IPS DF 4.7 (cell line): Measurements from ENCODE around the gene TNPO2.
A peak's percentile ranks its signal among the peaks of the same experiment; 100 is the strongest.
"Not testable (repeated sequence)": the region's sequence is repeated elsewhere in the genome, so short reads cannot be mapped to it uniquely, and the experiment has no call there.

ENCODE experiments used
- DNase-seq: peaks from one replicate; pipeline ENCODE4 v3.0.0-alpha.2; 2013; ENCODE audit warnings: low spot score; ENCODE audit errors: extremely low read depth

Gene TNPO2

GRCh38 chr19:12706332-12706718 is 17.4 kb downstream of the TNPO2 start:
- no peak for DNase-seq

GRCh38 chr19:12705654-12706331 is 17.9 kb downstream of the TNPO2 start:
- no peak for DNase-seq

- no peak for DNase-seq
Measured at GRCh38 chr19:12705169-12705568, 18.6 kb downstream of the TNPO2 start.

GRCh38 chr19:12703046-12703445 is 20.7 kb downstream of the TNPO2 start:
- DNase-seq: peak; percentile 87

- no peak for DNase-seq
Measured at GRCh38 chr19:12701596-12702282, 22.0 kb downstream of the TNPO2 start.

- DNase-seq: no peak
Measured at GRCh38 chr19:12698138-12698537, 25.6 kb downstream of the TNPO2 start.

GRCh38 chr19:12697425-12697824 is 26.3 kb downstream of the TNPO2 start:
- DNase-seq: not testable (repeated sequence)

GRCh38 chr19:12696366-12697335 is 27.1 kb downstream of the TNPO2 start, which contains the start of gene FBXW9:
FBXW9 (minus strand) TSS chr19:12696631; CDS start chr19:12696581, 50 bp downstream.
- DNase-seq: peak; percentile 78

GRCh38 chr19:12695997-12696365 is 27.8 kb downstream of the TNPO2 start:
- no peak for DNase-seq

GRCh38 chr19:12695514-12695913 is 28.2 kb downstream of the TNPO2 start:
- DNase-seq: no peak

GRCh38 chr19:12695096-12695495 is 28.6 kb downstream of the TNPO2 start:
- no peak for DNase-seq

GRCh38 chr19:12694641-12695040 is 29.1 kb downstream of the TNPO2 start:
- no peak for DNase-seq

GRCh38 chr19:12692960-12693359 is 30.8 kb downstream of the TNPO2 start:
- no peak for DNase-seq

GRCh38 chr19:12689581-12690216 is 34.0 kb downstream of the TNPO2 start:
- no peak for DNase-seq

GRCh38 chr19:12689012-12689411 is 34.7 kb downstream of the TNPO2 start:
- DNase-seq: no peak

GRCh38 chr19:12687496-12688196 is 36.1 kb downstream of the TNPO2 start, which contains the start of gene GNG14:
GNG14 (plus strand) TSS chr19:12687998; CDS start chr19:12688049, 51 bp downstream.
- no peak for DNase-seq

GRCh38 chr19:12685831-12686230 is 37.9 kb downstream of the TNPO2 start:
- DNase-seq: no peak

GRCh38 chr19:12681074-12681987 is 42.4 kb downstream of the TNPO2 start, which contains the start of gene DHPS:
DHPS (minus strand) TSS chr19:12681880; CDS start chr19:12681766, 114 bp downstream.
- peak; percentile 94 for DNase-seq

GRCh38 chr19:12680034-12680433 is 43.7 kb downstream of the TNPO2 start:
- no peak for DNase-seq
